ENCODE data around the gene PITX3. TPM values are rescaled to one million over a fixed set of nuclear protein-coding genes. Genes with fewer than 3 reads are reported as not detected.

PITX3 gene
- total and polyA plus RNA-seq, 9 of the 15 experiments (the other 6 are each of a cell fraction or from before 2014, with no cell fraction given) = 0.30 to 0.98 (median 0.95) TPM; not detected in 6

DNA sequence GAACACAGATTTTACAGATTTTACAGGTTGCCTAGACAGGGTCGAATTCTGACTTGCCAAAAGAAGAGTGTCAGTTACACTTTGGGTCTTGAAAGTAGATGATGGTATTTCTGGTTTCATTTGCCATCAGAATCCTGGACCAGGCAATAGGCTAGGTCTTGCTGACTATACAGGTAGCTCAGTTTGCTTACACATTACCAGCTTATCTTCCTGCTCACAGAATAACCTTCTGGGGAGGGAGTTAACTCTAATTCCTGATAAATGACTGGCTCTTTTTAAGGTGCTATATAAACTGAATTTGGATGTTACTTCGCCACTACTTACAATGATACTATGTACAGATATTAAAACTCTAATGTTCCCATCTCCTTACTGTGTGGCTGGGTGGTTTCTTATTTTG lies 43.8 kb upstream of the PITX3 start (continued):
- peak; percentile 69; the same call in 1 of the 2 replicates for TF ChIP-seq DPF2 (IDR thresholded peaks at IDR 0.05)
- no peak for TF ChIP-seq GTF2F1 (IDR thresholded peaks at IDR 0.05; ENCODE audit: low read depth, low read length)
- TF ChIP-seq, protein P1, sequence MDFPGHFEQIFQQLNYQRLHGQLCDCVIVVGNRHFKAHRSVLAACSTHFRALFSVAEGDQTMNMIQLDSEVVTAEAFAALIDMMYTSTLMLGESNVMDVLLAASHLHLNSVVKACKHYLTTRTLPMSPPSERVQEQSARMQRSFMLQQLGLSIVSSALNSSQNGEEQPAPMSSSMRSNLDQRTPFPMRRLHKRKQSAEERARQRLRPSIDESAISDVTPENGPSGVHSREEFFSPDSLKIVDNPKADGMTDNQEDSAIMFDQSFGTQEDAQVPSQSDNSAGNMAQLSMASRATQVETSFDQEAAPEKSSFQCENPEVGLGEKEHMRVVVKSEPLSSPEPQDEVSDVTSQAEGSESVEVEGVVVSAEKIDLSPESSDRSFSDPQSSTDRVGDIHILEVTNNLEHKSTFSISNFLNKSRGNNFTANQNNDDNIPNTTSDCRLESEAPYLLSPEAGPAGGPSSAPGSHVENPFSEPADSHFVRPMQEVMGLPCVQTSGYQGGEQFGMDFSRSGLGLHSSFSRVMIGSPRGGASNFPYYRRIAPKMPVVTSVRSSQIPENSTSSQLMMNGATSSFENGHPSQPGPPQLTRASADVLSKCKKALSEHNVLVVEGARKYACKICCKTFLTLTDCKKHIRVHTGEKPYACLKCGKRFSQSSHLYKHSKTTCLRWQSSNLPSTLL (IDR thresholded peaks at IDR 0.05) = no peak
- peak; percentile 30 for TF ChIP-seq CBFA2T2 (conservative IDR thresholded peaks at IDR 0.05)
- TF ChIP-seq, protein P2, sequence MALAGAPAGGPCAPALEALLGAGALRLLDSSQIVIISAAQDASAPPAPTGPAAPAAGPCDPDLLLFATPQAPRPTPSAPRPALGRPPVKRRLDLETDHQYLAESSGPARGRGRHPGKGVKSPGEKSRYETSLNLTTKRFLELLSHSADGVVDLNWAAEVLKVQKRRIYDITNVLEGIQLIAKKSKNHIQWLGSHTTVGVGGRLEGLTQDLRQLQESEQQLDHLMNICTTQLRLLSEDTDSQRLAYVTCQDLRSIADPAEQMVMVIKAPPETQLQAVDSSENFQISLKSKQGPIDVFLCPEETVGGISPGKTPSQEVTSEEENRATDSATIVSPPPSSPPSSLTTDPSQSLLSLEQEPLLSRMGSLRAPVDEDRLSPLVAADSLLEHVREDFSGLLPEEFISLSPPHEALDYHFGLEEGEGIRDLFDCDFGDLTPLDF (CRISPR knock-in tag; IDR thresholded peaks at IDR 0.05) = no peak
- peak; percentile 14; the same call in 1 of the 2 replicates for TF ChIP-seq NCOR1 (IDR thresholded peaks at IDR 0.05)
- peak; percentile 12; the same call in 1 of the 2 replicates for TF ChIP-seq MAFF (IDR thresholded peaks at IDR 0.05; ENCODE audit: low read length)
- TF ChIP-seq MAFG (tag; conservative IDR thresholded peaks at IDR 0.05) = peak; percentile 36; the same call in 1 of the 2 replicates
- TF ChIP-seq NFE2 (IDR thresholded peaks at IDR 0.05; ENCODE audit: low read depth) = peak; percentile 69

DNA sequence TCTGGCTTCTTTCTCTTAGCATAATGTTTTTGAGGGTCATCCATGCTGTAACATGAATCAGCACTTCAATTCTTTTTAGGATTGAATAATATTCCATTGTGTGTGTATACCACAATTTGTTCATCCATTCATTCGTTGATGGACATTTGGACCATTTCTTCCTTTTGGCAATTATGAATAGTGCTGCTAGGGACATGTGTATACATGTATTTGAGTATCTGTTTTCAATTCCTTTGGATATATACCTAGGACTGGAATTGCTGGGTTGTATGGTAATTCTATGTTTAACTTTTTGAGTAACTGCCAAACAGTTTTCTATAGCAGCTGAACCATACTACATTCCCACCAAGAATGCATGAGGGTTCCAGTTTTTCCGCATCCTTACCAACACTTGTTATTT lies 43.2 kb upstream of the PITX3 start:
- no peak overlapping the region for H3K4me3 ChIP-seq
- H3K4me2 ChIP-seq (ENCODE audit: insufficient read depth, low read length) = no peak overlapping the region
- H3K36me3 ChIP-seq (ENCODE audit: control insufficient read depth, insufficient read depth, low read length) = peaks cover 23% of the 10 kb centered on the region
- no TSS peak for BruUV-seq (replicated peaks)
- H4K20me1 ChIP-seq (replicated peaks; ENCODE audit: control insufficient read depth, insufficient read depth, low read length) = peaks cover 9% of the 10 kb centered on the region; the same call in 1 of the 2 replicates
- H2AFZ ChIP-seq (ENCODE audit: low read depth, low read length) = no peak overlapping the region
- H3K27ac ChIP-seq (ENCODE audit: extremely low read depth, low read depth, low read length) = no peak overlapping the region
- FAIRE-seq (no peak), DNase-seq (ENCODE audit: extremely low read depth in 1 of 4, low spot score in 3 of 4) (no peak), ATAC-seq (no peak)
- in situ Hi-C loops (cut with MboI) (no loop called here), intact Hi-C loops (cut with micrococcal nuclease) (no loop called here)
- no peak for TF ChIP-seq KDM1A (IDR thresholded peaks at IDR 0.05)
- TF ChIP-seq C11orf30 (IDR thresholded peaks at IDR 0.05; ENCODE audit: low read depth) = peak; percentile 16; the same call in 1 of the 2 replicates
- H3K9ac ChIP-seq (ENCODE audit: insufficient read depth in 1 of 2, low read depth in 2 of 2, low read length in 2 of 2) = no peak overlapping the region
- H3K79me2 ChIP-seq (ENCODE audit: control insufficient read depth, insufficient read depth, low read length) = peaks cover 69% of the 10 kb centered on the region
- no peaks in the 10 kb centered on the region for H3K9me1 ChIP-seq (ENCODE audit: control insufficient read depth, insufficient read depth, low read length)
- H3K9me3 ChIP-seq (replicated peaks; ENCODE audit: control insufficient read depth, insufficient read depth, low read depth, low read length) = no peaks in the 10 kb centered on the region
- peaks cover 0 to 17% of the 10 kb centered on the region in 2 experiments; a peak in 3 of 5 replicates for H3K4me1 ChIP-seq (replicated peaks in 1 of 2; ENCODE audit: control insufficient read depth in 2 of 2, insufficient read depth in 2 of 2, low read length in 2 of 2)
- WGBS (ENCODE audit: insufficient coverage, low coverage, missing lambda C conversion rate) = 57% methylated on average over 2 of the region's 2 CpGs
- ChIA-PET CTCF (ENCODE audit: low intra/inter-chr PET ratio) (no interaction called here), POLR2A (interaction anchor here (1.0 kb wide), 1 partner anchor 13 kb away, joined by 3 read pairs; no protein-coding TSS in a partner anchor)
- no peaks in the 10 kb centered on the region for H3K27me3 ChIP-seq (ENCODE audit: control insufficient read depth in 2 of 2, insufficient read depth in 2 of 2, low read length in 2 of 2)
